MG63 (cell line): ENCODE results near the gene SREK1. TPM values are rescaled to one million over a fixed set of nuclear protein-coding genes. Genes with fewer than 3 reads are reported as not detected.

Experiments
- DNase-seq: peaks from one replicate; pipeline ENCODE4 v3.0.0-alpha.2; 2020
- H3K27me3 ChIP-seq: fragments of 250-450 bp; sonication (Bioruptor Pico); 2 replicates; pipeline ENCODE4 v1.5.1; 2020; ENCODE audit warnings: mild to moderate bottlenecking, moderate library complexity
- H3K36me3 ChIP-seq: fragments of 250-450 bp; sonication (Bioruptor Pico); 2 replicates; pipeline ENCODE4 v1.5.1; 2020; ENCODE audit warnings: mild to moderate bottlenecking, moderate library complexity
- H3K4me3 ChIP-seq: fragments of 250-450 bp; sonication (Bioruptor Pico); 2 replicates; pipeline ENCODE4 v1.5.1; 2020; ENCODE audit warnings: mild to moderate bottlenecking, moderate library complexity
- H3K9me3 ChIP-seq: fragments of 250-450 bp; sonication (Bioruptor Pico); 2 replicates; pipeline ENCODE4 v1.5.1; 2020; ENCODE audit warnings: mild to moderate bottlenecking, moderate library complexity
- total RNA-seq: library from RNA; depleted of rRNA; stranded (reverse); fragments of >200 nt; shearing (Covaris generic); gene quantifications from 2 replicates; pipeline ENCODE4 v1.2.3, GENCODE V29; 2014; ENCODE audit warnings: low replicate concordance; rRNA removed

The SREK1 gene
- total RNA-seq, 1 experiment from 2014 or later: 12.2 TPM

GRCh38 chr5:66232706-66233445 lies 88.8 kb downstream of the SREK1 start:
- no peak for DNase-seq
- no peaks in the 10 kb centered on the region for H3K36me3 ChIP-seq
- H3K9me3 ChIP-seq: no peaks in the 10 kb centered on the region
- no peak overlapping the region for H3K4me3 ChIP-seq
- no peaks in the 10 kb centered on the region for H3K27me3 ChIP-seq

Other genes with a start within 250 kb of the SREK1 start
- 23.5 and 28.4 TPM in 2 replicates for gene ERBIN, start 217.7 kb upstream of the SREK1 start, total RNA-seq